ENCODE measurements around the gene PTPRG. TPM values are rescaled to one million over a fixed set of nuclear protein-coding genes. Genes with fewer than 3 reads are reported as not detected.

The PTPRG gene
- total RNA-seq, 4 donors from 2014 or later: 21.1 to 54.2 (median 30.6) TPM

- no peak overlapping the region for H3K27ac ChIP-seq
- no peaks in the 10 kb centered on the region for H3K36me3 ChIP-seq
- H3K4me3 ChIP-seq: no peak overlapping the region
- in situ Hi-C loops (cut with MboI; ENCODE audit: low sequenced_read_pairs in 4 of 4) (no loop called here), intact Hi-C loops (cut with DNase I; ENCODE audit: low total_unique reads) (no loop called here)
- no peaks in the 10 kb centered on the region for H3K27me3 ChIP-seq
- ATAC-seq (no peak), DNase-seq (no peak)
- no peaks in the 10 kb centered on the region for H3K9me3 ChIP-seq
- TF ChIP-seq POLR2A (IDR thresholded peaks at IDR 0.05) (no peak), CTCF (IDR thresholded peaks at IDR 0.05 in 4 of 5, conservative IDR thresholded peaks at IDR 0.05 in 1 of 5) (no peak)
- peaks cover 27 to 38% of the 10 kb centered on the region in 2 donors for H3K4me1 ChIP-seq
These were observed 67.3 kb downstream of the PTPRG start for GRCh38 chr3:61628636-61629035.

GRCh38 chr3:61629442-61629841, 68.1 kb downstream of the PTPRG start:
- intact Hi-C loops (cut with DNase I; ENCODE audit: low total_unique reads): no loop called here
- DNase-seq: no peak
- Histone ChIP-seq H3K4me3 (no peak overlapping the region), H3K27me3 (no peaks in the 10 kb centered on the region), H3K9me3 (no peaks in the 10 kb centered on the region), H3K36me3 (no peaks in the 10 kb centered on the region), H3K27ac (no peak overlapping the region), H3K4me1 (peaks cover 27 to 38% of the 10 kb centered on the region in 2 donors)
- TF ChIP-seq POLR2A (IDR thresholded peaks at IDR 0.05) (no peak), CTCF (IDR thresholded peaks at IDR 0.05 in 4 of 5, conservative IDR thresholded peaks at IDR 0.05 in 1 of 5) (no peak)
- in situ Hi-C loops (cut with MboI; ENCODE audit: low sequenced_read_pairs in 4 of 4): no loop called here
- no peak for ATAC-seq

GRCh38 chr3:61631108-61631769, 69.9 kb downstream of the PTPRG start:
- Histone ChIP-seq H3K9me3 (no peaks in the 10 kb centered on the region), H3K4me3 (no peak overlapping the region), H3K27me3 (no peaks in the 10 kb centered on the region), H3K27ac (no peak overlapping the region), H3K4me1 (peaks cover 26 to 32% of the 10 kb centered on the region in 2 donors), H3K36me3 (no peaks in the 10 kb centered on the region)
- in situ Hi-C loops (cut with MboI; ENCODE audit: low sequenced_read_pairs in 4 of 4): no loop called here
- intact Hi-C loops (cut with DNase I; ENCODE audit: low total_unique reads): no loop called here
- ATAC-seq: no peak
- TF ChIP-seq CTCF (IDR thresholded peaks at IDR 0.05 in 4 of 5, conservative IDR thresholded peaks at IDR 0.05 in 1 of 5) (no peak), POLR2A (IDR thresholded peaks at IDR 0.05) (no peak)
- DNase-seq: no peak

GRCh38 chr3:61632568-61633175, 71.3 kb downstream of the PTPRG start:
- H3K27me3 ChIP-seq: no peaks in the 10 kb centered on the region
- no peak overlapping the region for H3K4me3 ChIP-seq
- peaks cover 20 to 25% of the 10 kb centered on the region in 2 donors for H3K4me1 ChIP-seq
- TF ChIP-seq POLR2A (IDR thresholded peaks at IDR 0.05) (no peak), CTCF (IDR thresholded peaks at IDR 0.05 in 4 of 5, conservative IDR thresholded peaks at IDR 0.05 in 1 of 5) (no peak)
- DNase-seq (no peak), ATAC-seq (no peak)
- no peak overlapping the region for H3K27ac ChIP-seq
- intact Hi-C loops (cut with DNase I; ENCODE audit: low total_unique reads) (no loop called here), in situ Hi-C loops (cut with MboI; ENCODE audit: low sequenced_read_pairs in 4 of 4) (no loop called here)
- no peaks in the 10 kb centered on the region for H3K36me3 ChIP-seq
- H3K9me3 ChIP-seq: no peaks in the 10 kb centered on the region
